ENCODE data around the gene RHOB.

RHOB gene

DNA sequence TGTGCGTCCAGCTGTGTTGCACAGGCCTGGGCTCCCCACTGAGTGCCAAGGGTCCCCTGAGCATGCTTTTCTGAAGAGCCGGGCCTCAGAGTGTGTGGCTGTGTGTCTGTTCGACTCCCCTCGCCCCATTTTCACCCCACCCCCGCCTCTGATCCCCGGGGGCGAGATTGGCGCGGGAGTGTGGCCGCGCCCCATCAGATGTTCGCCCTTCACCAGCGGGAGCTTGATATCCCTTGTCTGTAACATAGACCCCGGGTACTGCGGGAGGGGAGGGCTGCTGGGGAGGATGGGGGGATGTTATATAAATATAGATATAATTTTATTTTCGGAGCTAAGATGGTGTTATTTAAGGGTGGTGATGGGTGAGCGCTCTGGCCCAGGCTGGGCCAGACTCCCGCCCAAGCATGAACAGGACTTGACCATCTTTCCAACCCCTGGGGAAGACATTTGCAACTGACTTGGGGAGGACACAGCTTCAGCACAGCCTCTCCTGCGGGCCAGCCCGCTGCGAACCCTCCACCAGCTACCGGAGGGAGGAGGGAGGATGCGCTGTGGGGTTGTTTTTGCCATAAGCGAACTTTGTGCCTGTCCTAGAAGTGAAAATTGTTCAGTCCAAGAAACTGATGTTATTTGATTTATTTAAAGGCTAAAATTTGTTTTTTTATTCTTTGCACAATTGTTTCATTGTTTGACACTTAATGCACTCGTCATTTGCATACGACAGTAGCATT lies 1.5 kb downstream of the RHOB start:
- H3K79me2 ChIP-seq (ENCODE audit: control insufficient read depth, low read length) = no peaks in the 10 kb centered on the region
- H3K9me3 ChIP-seq (ENCODE audit: control insufficient read depth, insufficient read depth, low read length) = no peaks in the 10 kb centered on the region
- H3K4me2 ChIP-seq (ENCODE audit: low read length) = peak overlapping the region; percentile 18; the same call in 1 of the 2 replicates
- no peaks in the 10 kb centered on the region for H3F3A ChIP-seq (ENCODE audit: control insufficient read depth, insufficient read depth)
- peaks cover 26% of the 10 kb centered on the region for H3K4me1 ChIP-seq (ENCODE audit: control insufficient read depth, low read length)
- peaks cover 58% of the 10 kb centered on the region for H3K27me3 ChIP-seq (ENCODE audit: control insufficient read depth, low read length)
- H3K4me3 ChIP-seq (ENCODE audit: low read length) = no peak overlapping the region
- TF ChIP-seq EZH2phosphoT487 (IDR thresholded peaks at IDR 0.05; ENCODE audit: borderline replicate concordance, low read length) = no peak
- no peaks in the 10 kb centered on the region for H4K20me1 ChIP-seq (ENCODE audit: control insufficient read depth, insufficient read depth, low read depth, low read length)
- no peaks in the 10 kb centered on the region for H3K9me2 ChIP-seq (replicated peaks; ENCODE audit: control insufficient read depth, low read length)
- no peak overlapping the region for H3K27ac ChIP-seq (ENCODE audit: low read depth, low read length)
- H3K36me3 ChIP-seq (ENCODE audit: control insufficient read depth, low read length) = no peaks in the 10 kb centered on the region

DNA sequence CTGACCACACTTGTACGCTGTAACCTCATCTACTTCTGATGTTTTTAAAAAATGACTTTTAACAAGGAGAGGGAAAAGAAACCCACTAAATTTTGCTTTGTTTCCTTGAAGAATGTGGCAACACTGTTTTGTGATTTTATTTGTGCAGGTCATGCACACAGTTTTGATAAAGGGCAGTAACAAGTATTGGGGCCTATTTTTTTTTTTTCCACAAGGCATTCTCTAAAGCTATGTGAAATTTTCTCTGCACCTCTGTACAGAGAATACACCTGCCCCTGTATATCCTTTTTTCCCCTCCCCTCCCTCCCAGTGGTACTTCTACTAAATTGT lies 2.1 kb downstream of the RHOB start:
- peaks cover 59% of the 10 kb centered on the region for H3K27me3 ChIP-seq (ENCODE audit: control insufficient read depth, low read length)
- H4K20me1 ChIP-seq (ENCODE audit: control insufficient read depth, insufficient read depth, low read depth, low read length) = no peaks in the 10 kb centered on the region
- peak overlapping the region; percentile 18; the same call in 1 of the 2 replicates for H3K4me2 ChIP-seq (ENCODE audit: low read length)
- H3K9me3 ChIP-seq (ENCODE audit: control insufficient read depth, insufficient read depth, low read length) = no peaks in the 10 kb centered on the region
- no peaks in the 10 kb centered on the region for H3K79me2 ChIP-seq (ENCODE audit: control insufficient read depth, low read length)
- peaks cover 26% of the 10 kb centered on the region for H3K4me1 ChIP-seq (ENCODE audit: control insufficient read depth, low read length)
- no peaks in the 10 kb centered on the region for H3F3A ChIP-seq (ENCODE audit: control insufficient read depth, insufficient read depth)
- no peak overlapping the region for H3K4me3 ChIP-seq (ENCODE audit: low read length)
- TF ChIP-seq, protein P1, sequence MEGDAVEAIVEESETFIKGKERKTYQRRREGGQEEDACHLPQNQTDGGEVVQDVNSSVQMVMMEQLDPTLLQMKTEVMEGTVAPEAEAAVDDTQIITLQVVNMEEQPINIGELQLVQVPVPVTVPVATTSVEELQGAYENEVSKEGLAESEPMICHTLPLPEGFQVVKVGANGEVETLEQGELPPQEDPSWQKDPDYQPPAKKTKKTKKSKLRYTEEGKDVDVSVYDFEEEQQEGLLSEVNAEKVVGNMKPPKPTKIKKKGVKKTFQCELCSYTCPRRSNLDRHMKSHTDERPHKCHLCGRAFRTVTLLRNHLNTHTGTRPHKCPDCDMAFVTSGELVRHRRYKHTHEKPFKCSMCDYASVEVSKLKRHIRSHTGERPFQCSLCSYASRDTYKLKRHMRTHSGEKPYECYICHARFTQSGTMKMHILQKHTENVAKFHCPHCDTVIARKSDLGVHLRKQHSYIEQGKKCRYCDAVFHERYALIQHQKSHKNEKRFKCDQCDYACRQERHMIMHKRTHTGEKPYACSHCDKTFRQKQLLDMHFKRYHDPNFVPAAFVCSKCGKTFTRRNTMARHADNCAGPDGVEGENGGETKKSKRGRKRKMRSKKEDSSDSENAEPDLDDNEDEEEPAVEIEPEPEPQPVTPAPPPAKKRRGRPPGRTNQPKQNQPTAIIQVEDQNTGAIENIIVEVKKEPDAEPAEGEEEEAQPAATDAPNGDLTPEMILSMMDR (IDR thresholded peaks at IDR 0.05; ENCODE audit: low read depth, low read length, poor library complexity, severe bottlenecking) = no peak
- no peak for TF ChIP-seq EZH2phosphoT487 (IDR thresholded peaks at IDR 0.05; ENCODE audit: borderline replicate concordance, low read length)
- H3K9me2 ChIP-seq (replicated peaks; ENCODE audit: control insufficient read depth, low read length) = no peaks in the 10 kb centered on the region
- no peak overlapping the region for H3K27ac ChIP-seq (ENCODE audit: low read depth, low read length)
- no peaks in the 10 kb centered on the region for H3K36me3 ChIP-seq (ENCODE audit: control insufficient read depth, low read length)

DNA sequence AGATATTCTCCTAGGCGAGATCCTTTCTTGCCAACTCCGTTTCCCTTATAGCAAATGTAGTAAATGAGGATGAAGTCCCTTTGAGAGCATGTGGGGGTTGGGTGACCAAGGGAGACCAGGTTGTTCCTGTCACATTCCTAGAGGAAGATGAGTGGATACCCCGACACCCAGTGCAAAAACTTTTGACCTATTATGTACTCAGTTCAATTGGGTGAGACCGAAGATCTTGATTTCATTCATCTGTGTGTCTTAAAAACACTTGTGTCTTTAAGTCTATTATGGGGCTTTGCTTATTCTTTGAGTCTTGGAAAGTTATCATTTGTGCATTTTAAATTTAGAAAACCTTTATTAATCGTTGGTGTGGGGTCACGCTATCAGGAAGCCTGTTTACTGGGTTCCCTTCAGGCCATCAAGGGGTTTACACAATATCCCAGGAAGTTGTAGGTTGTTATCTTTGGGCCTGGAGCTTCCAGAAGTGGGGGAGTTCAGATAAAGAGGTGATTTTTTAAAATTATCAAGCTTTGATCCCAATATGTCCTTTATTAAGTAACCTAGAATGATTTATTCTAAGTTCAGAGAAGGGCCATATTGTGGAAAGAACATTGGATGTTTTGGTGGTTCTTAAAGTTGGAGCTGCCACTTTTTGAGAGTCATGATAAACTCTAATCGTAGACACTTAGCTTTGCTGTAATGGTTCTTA lies 2.8 kb downstream of the RHOB start:
- H3K4me3 ChIP-seq (ENCODE audit: low read length) = no peak overlapping the region
- H3K4me2 ChIP-seq (ENCODE audit: low read length) = no peak overlapping the region
- H3K27me3 ChIP-seq (ENCODE audit: control insufficient read depth, low read length) = peaks cover 55% of the 10 kb centered on the region

More for the DNA sequence above, 2.8 kb downstream of the RHOB start:
- H3K4me1 ChIP-seq (ENCODE audit: control insufficient read depth, low read length) = peaks cover 26% of the 10 kb centered on the region
- no peaks in the 10 kb centered on the region for H3F3A ChIP-seq (ENCODE audit: control insufficient read depth, insufficient read depth)
- no peaks in the 10 kb centered on the region for H4K20me1 ChIP-seq (ENCODE audit: control insufficient read depth, insufficient read depth, low read depth, low read length)
- no peaks in the 10 kb centered on the region for H3K79me2 ChIP-seq (ENCODE audit: control insufficient read depth, low read length)
- H3K9me3 ChIP-seq (ENCODE audit: control insufficient read depth, insufficient read depth, low read length) = no peaks in the 10 kb centered on the region
- H3K9me2 ChIP-seq (replicated peaks; ENCODE audit: control insufficient read depth, low read length) = no peaks in the 10 kb centered on the region
- H3K36me3 ChIP-seq (ENCODE audit: control insufficient read depth, low read length) = no peaks in the 10 kb centered on the region
- no peak for TF ChIP-seq EZH2phosphoT487 (IDR thresholded peaks at IDR 0.05; ENCODE audit: borderline replicate concordance, low read length)
- TF ChIP-seq, protein P1 (IDR thresholded peaks at IDR 0.05; ENCODE audit: low read depth, low read length, poor library complexity, severe bottlenecking) = no peak
- no peak overlapping the region for H3K27ac ChIP-seq (ENCODE audit: low read depth, low read length)
